A673 (cell line): ENCODE data around the gene SH3BP2. TPM values are rescaled to one million over a fixed set of nuclear protein-coding genes. Genes with fewer than 3 reads are reported as not detected.

Source experiments
- BruUV-seq: library from RNA; stranded (reverse); fragments of 400-500 nt; replicated peaks from 2 replicates; lab custom pipeline; 2021; lab: Mats Ljungman, UMichigan
- CTCF ChIA-PET: fragments of 300-600 bp; sonication (Branson Sonifier 250); formaldehyde crosslinking; loops from one replicate; lab custom pipeline; 2022; ENCODE audit warnings: antibody characterized with exemption; lab: Charles Lee
- POLR2A ChIA-PET: fragments of 300-600 bp; sonication (Branson Sonifier 250); formaldehyde crosslinking; loops from one replicate; lab custom pipeline; 2022; ENCODE audit warnings: antibody characterized with exemption; ENCODE audit not compliant: low non-redundant PET; lab: Charles Lee
- DNase-seq: peaks from one replicate; pipeline ENCODE4 v3.0.0-alpha.2; 2015; ENCODE audit warnings: low spot score
- H3K27ac ChIP-seq: fragments of 200-600 bp; sonication (generic); 2 replicates; pipeline ENCODE4 v1.5.1; 2016; ENCODE audit warnings: mixed run types, low read depth, mild to moderate bottlenecking, mixed read lengths, antibody characterized with exemption, low read length; ENCODE audit not compliant: poor library complexity, severe bottlenecking
- H3K27me3 ChIP-seq: fragments of 200-600 bp; sonication (generic); replicated peaks from 2 replicates; pipeline ENCODE4 v1.6.1; 2017; ENCODE audit warnings: mixed run types, low read depth, mild to moderate bottlenecking, mixed read lengths, antibody characterized with exemption, low read length; ENCODE audit not compliant: insufficient read depth, poor library complexity
- H3K36me3 ChIP-seq: fragments of 200-600 bp; sonication (generic); 2 replicates; pipeline ENCODE4 v1.6.1; 2016; ENCODE audit warnings: mixed run types, mild to moderate bottlenecking, mixed read lengths, antibody characterized with exemption, low read length; ENCODE audit not compliant: insufficient read depth, poor library complexity, severe bottlenecking
- H3K4me1 ChIP-seq: fragments of 200-600 bp; sonication (generic); 2 replicates; pipeline ENCODE4 v1.6.1; 2017; ENCODE audit warnings: mixed run types, mild to moderate bottlenecking, mixed read lengths, antibody characterized with exemption, low read length; ENCODE audit not compliant: insufficient read depth, poor library complexity, severe bottlenecking
- H3K4me3 ChIP-seq: fragments of 200-600 bp; sonication (generic); 2 replicates; pipeline ENCODE4 v1.5.1; 2016; ENCODE audit warnings: low read depth, mixed run types, mild to moderate bottlenecking, mixed read lengths, low read length; ENCODE audit not compliant: poor library complexity, severe bottlenecking
- H3K9me3 ChIP-seq: fragments of 200-600 bp; sonication (generic); 2 replicates; pipeline ENCODE4 v1.6.1; 2016; ENCODE audit warnings: mixed run types, low read depth, mild to moderate bottlenecking, mixed read lengths, antibody characterized with exemption, low read length; ENCODE audit not compliant: poor library complexity, severe bottlenecking
- CTCF ChIP-seq: fragments of 300-800, 200-600 bp; sonication (generic); conservative IDR thresholded peaks from 2 replicates; pipeline ENCODE4 v1.5.1; 2017; ENCODE audit warnings: low read depth, mild to moderate bottlenecking, antibody characterized with exemption, low read length, moderate library complexity, mixed read lengths
- EZH2 ChIP-seq: fragments of 200-600 bp; sonication (generic); IDR thresholded peaks from 2 replicates; pipeline ENCODE4 v1.6.1; 2017; ENCODE audit warnings: borderline replicate concordance, low read depth, mild to moderate bottlenecking, mixed read lengths, antibody characterized with exemption, low read length; ENCODE audit not compliant: poor library complexity, severe bottlenecking
- intact Hi-C: fragments of 100-400 bp; cut with micrococcal nuclease; formaldehyde crosslinking; loops from one replicate; pipeline ENCODE4 v1.10.0; 2022; ENCODE audit not compliant: unreplicated experiment
- total RNA-seq: library from RNA; stranded (reverse); gene quantifications from 2 replicates; pipeline ENCODE4 v1.2.3, GENCODE V29; 2021

The SH3BP2 gene
- total RNA-seq, 1 experiment from 2014 or later = 34.4 TPM

- DNase-seq = no peak
- Histone ChIP-seq H3K27ac (no peak overlapping the region), H3K4me3 (no peak overlapping the region), H3K9me3 (no peaks in the 10 kb centered on the region), H3K4me1 (peaks cover 46% of the 10 kb centered on the region), H3K36me3 (peaks cover 12% of the 10 kb centered on the region), H3K27me3 (no peaks in the 10 kb centered on the region)
- ChIA-PET POLR2A (no interaction called here), CTCF (no interaction called here)
- intact Hi-C loops = no loop called here
- no TSS peak for BruUV-seq
- no peak for TF ChIP-seq CTCF
- no peak for TF ChIP-seq EZH2
Observed at GRCh38 chr4:2873329-2873728, 80.4 kb downstream of the SH3BP2 start.

GRCh38 chr4:2874861-2875260, 82.0 kb downstream of the SH3BP2 start:
- peaks cover 19% of the 10 kb centered on the region for H3K36me3 ChIP-seq
- CTCF ChIA-PET = no interaction called here
- H3K4me1 ChIP-seq = peaks cover 31% of the 10 kb centered on the region
- no peak overlapping the region for H3K27ac ChIP-seq
- DNase-seq = no peak
- no peaks in the 10 kb centered on the region for H3K27me3 ChIP-seq
- H3K9me3 ChIP-seq = no peaks in the 10 kb centered on the region
- TF ChIP-seq EZH2 (no peak), CTCF (no peak)
- intact Hi-C loops = no loop called here
- no peak overlapping the region for H3K4me3 ChIP-seq
- no TSS peak for BruUV-seq
- POLR2A ChIA-PET = no interaction called here

DNA sequence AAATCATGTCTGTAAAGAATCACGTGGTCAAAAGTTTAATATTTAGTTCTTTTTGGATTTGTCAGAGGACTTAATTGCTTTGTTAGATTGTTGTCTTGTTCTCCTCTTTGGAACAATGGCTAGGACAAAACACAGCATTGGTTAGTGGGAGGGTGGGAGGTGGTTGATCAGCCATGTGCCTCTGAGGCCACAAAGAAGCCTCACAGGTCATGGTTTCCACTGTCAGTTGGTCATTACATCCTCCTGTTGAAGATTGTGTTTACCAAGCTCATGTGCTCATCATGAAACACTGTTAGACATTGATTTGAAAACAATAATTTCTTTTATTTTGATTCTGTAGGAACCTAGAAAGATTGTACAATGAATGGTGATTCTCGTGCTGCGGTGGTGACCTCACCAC, 82.7 kb downstream of the SH3BP2 start:
- Histone ChIP-seq H3K4me1 (peaks cover 24% of the 10 kb centered on the region), H3K36me3 (peaks cover 23% of the 10 kb centered on the region), H3K9me3 (no peaks in the 10 kb centered on the region), H3K4me3 (no peak overlapping the region), H3K27me3 (no peaks in the 10 kb centered on the region), H3K27ac (no peak overlapping the region)
- intact Hi-C loops = no loop called here
- ChIA-PET CTCF (no interaction called here), POLR2A (no interaction called here)
- no TSS peak for BruUV-seq
- TF ChIP-seq CTCF (no peak), EZH2 (no peak)
- DNase-seq = no peak
